AG04450 (cell line): ENCODE data around the gene PHIP. TPM values are rescaled to one million over a fixed set of nuclear protein-coding genes. Genes with fewer than 3 reads are reported as not detected.

Experiments
- CTCF ChIA-PET: fragments of 300-600, 350-600 bp; formaldehyde crosslinking; extraction: SDS; loops from one replicate; lab custom pipeline; 2022; ENCODE audit warnings: antibody characterized with exemption, inconsistent platforms; lab: Charles Lee
- POLR2A ChIA-PET: fragments of 350-600 bp; formaldehyde crosslinking; extraction: SDS; loops from one replicate; lab custom pipeline; 2021; ENCODE audit warnings: antibody characterized with exemption, inconsistent platforms; lab: Yijun Ruan, JAX
- DNase-seq: peaks from one replicate; pipeline ENCODE4 v3.0.0-alpha.2; 2011; ENCODE audit warnings: low read depth, low spot score
- H3K27ac ChIP-seq: one replicate; pipeline ENCODE4 v1.5.1; 2012; ENCODE audit warnings: low read depth, low read length, control low read depth
- H3K27me3 ChIP-seq: one replicate; pipeline ENCODE4 v1.6.0; 2012; ENCODE audit warnings: low read length; ENCODE audit not compliant: control insufficient read depth, insufficient read depth
- H3K4me3 ChIP-seq: 2 replicates; pipeline ENCODE4 v1.5.1; 2011; ENCODE audit warnings: mild to moderate bottlenecking, low read depth, low read length, control low read depth
- H3K9me3 ChIP-seq: 2 replicates; pipeline ENCODE4 v1.5.1; 2012; ENCODE audit warnings: low read length; ENCODE audit not compliant: control insufficient read depth, insufficient read depth
- polyA plus RNA-seq: library from polyadenylated mRNA; depleted of rRNA; stranded (reverse); fragments of >200 nt; gene quantifications from 2 replicates; pipeline ENCODE4 v1.2.3, GENCODE V29; 2011
- TF ChIP-seq, protein P1 (sequence below): IDR thresholded peaks from 2 replicates; pipeline ENCODE4 v1.5.1; 2011; ENCODE audit warnings: low read depth, low read length, control low read depth, inconsistent platforms

The PHIP gene
- polyA plus RNA-seq, 1 experiment = 11.1 TPM

DNA sequence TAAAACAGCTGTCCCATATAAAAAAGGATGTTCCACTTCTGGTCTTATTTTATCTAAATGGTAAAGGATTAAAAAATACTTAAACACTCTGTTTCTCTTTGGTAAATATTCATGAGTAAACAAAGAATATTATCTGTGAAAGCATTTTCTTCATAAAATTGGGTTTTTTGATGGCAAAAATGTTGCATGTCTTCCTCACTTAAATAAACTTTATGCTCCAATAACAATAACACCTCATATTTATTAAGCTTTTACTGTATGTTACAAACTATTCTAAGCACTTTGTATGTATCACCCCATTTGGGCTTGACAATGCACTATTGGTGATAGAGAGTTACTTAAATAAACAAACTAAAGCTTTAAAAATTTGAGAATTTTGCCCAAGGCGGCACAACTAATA lies 91.9 kb downstream of the PHIP start:
- ChIA-PET CTCF (no interaction called here), POLR2A (no interaction called here)
- Histone ChIP-seq H3K27ac (no peak overlapping the region), H3K9me3 (no peaks in the 10 kb centered on the region), H3K27me3 (no peaks in the 10 kb centered on the region), H3K4me3 (no peak overlapping the region)
- no peak for DNase-seq
- TF ChIP-seq, protein P1, sequence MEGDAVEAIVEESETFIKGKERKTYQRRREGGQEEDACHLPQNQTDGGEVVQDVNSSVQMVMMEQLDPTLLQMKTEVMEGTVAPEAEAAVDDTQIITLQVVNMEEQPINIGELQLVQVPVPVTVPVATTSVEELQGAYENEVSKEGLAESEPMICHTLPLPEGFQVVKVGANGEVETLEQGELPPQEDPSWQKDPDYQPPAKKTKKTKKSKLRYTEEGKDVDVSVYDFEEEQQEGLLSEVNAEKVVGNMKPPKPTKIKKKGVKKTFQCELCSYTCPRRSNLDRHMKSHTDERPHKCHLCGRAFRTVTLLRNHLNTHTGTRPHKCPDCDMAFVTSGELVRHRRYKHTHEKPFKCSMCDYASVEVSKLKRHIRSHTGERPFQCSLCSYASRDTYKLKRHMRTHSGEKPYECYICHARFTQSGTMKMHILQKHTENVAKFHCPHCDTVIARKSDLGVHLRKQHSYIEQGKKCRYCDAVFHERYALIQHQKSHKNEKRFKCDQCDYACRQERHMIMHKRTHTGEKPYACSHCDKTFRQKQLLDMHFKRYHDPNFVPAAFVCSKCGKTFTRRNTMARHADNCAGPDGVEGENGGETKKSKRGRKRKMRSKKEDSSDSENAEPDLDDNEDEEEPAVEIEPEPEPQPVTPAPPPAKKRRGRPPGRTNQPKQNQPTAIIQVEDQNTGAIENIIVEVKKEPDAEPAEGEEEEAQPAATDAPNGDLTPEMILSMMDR = no peak

DNA sequence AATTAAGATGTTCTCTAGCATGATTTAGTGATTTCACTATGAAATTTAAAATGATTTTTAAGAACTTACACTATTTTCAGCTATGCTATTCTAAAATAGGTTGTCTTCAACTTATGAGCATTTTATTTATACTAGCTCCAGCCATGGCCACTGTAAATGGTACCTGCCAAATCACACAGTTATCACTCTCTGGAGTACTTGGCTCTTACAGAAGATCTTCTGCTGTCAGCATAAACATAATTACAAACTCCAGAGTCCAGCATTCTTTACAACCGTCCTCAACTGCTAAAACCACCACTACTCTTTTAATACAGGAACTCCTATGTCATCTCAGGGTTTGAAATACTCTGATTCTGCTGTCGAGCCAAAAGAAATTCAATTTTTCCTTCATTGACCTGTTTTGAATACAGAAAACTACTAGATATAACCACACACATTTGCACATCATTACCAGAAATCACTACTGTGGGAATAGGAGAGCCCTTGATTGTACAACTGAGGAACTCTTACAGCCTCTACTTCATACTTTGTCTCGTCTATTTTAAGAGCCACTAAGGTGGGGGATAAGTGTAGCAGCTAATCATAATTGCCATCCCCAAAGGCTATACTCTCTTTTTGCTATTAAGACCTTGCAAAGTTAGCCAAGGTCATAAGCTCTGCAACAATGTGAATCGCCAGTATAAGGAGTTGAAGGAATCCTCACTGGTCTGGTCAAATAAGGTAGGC lies 93.7 kb downstream of the PHIP start:
- TF ChIP-seq, protein P1 = no peak
- ChIA-PET POLR2A (no interaction called here), CTCF (no interaction called here)
- H3K27me3 ChIP-seq = no peaks in the 10 kb centered on the region
- H3K4me3 ChIP-seq = no peak overlapping the region
- no peak overlapping the region for H3K27ac ChIP-seq
- H3K9me3 ChIP-seq = no peaks in the 10 kb centered on the region
- no peak for DNase-seq

DNA sequence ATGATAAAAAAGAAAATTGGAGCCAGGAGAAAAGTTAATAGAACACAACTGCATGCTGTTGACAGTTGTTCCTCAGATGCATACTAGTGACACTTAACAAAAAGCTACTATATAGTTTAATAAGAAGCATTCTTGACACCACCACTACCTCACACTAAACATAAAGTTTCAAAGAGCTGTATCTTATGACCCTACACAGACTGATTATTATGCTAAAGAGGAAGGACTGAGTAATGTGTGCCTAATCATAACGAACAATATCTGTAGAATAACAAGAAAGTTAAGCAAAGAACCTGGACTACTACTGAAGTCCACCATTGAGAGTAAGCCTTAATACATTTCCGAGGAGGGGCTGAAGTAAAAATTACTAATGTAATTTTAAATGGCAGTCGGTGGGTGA lies 110.9 kb downstream of the PHIP start:
- H3K27ac ChIP-seq = no peak overlapping the region
- ChIA-PET POLR2A (no interaction called here), CTCF (interaction anchor here (0.5 kb wide), 1 partner anchor 604 kb away, joined by 3 read pairs; no protein-coding TSS in a partner anchor)
- no peaks in the 10 kb centered on the region for H3K9me3 ChIP-seq
- TF ChIP-seq, protein P1 = no peak
- no peak overlapping the region for H3K4me3 ChIP-seq
- DNase-seq = no peak
- H3K27me3 ChIP-seq = no peaks in the 10 kb centered on the region

DNA sequence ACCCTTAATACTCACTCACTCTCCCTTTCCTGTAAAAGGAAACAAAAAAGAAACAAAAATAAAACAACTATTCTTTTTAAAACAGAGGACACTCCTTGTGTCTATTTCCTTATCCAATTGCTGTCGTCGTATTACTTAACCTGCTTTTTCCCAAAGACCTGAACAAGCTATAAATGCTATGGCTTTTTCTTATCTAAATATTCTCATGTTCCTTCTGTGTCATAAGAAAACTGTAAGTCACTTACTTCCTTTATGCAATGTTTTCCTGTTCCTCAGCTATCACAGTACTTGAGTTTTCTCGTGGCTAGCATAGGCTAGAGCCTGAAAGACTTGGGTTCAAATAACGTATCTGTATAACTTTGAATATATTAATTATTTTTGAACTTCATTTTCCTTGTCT lies 111.5 kb downstream of the PHIP start:
- Histone ChIP-seq H3K27me3 (no peaks in the 10 kb centered on the region), H3K9me3 (no peaks in the 10 kb centered on the region), H3K4me3 (no peak overlapping the region), H3K27ac (no peak overlapping the region)
- ChIA-PET CTCF (no interaction called here), POLR2A (no interaction called here)
- DNase-seq = no peak
- TF ChIP-seq, protein P1 = no peak

DNA sequence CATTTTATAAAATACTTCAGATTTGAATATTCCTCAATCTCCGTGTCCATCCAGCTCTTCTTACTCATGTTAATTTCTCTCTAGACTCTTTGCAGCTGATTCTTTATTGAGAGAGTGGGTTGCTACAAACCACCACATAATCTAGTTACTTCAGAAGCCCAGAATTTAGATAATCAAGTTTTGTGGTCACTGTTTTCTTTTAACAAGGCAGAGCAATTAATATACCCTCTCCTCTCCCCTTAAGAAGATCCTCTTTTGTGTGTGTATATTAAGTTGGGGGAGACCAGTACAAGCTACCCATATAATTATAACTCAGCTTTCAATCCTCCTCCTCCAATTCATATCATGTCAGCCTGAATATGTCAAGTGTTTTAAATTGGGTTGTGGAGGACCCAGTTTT lies 115.6 kb downstream of the PHIP start:
- Histone ChIP-seq H3K27me3 (no peaks in the 10 kb centered on the region), H3K9me3 (no peaks in the 10 kb centered on the region), H3K4me3 (no peak overlapping the region), H3K27ac (no peak overlapping the region)
- ChIA-PET CTCF (no interaction called here), POLR2A (no interaction called here)
- DNase-seq = no peak
- TF ChIP-seq, protein P1 = no peak
